ENCODE data around the gene PROM1. TPM values are rescaled to one million over a fixed set of nuclear protein-coding genes. Genes with fewer than 3 reads are reported as not detected.

Gene PROM1
- total and polyA plus RNA-seq, 2 of the 8 experiments (the other 6 are each of a cell fraction or from before 2014, with no cell fraction given) = 36.0 to 59.7 TPM

DNA sequence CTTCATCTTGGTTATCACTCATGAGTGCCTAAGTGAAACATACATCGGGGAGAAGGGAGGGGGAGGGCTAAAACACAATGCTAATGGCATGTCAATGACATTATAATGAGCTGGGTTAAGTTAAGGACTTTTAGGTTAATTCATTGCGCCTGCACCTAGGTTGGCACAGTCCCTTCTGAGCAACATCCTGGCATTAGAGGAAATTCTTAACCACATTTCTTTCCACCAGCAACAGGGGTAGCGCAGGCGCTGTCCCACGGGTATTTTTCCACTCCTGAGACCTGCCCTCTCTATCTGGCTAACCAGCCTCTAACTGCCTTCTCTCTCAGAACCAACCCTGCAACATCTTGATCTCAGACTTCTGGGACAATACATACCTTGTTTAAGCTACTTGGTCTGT lies 39.0 kb upstream of the PROM1 start:
- Histone ChIP-seq H2BK15ac (ENCODE audit: low read length) (no peak overlapping the region), H3K4ac (replicated peaks; ENCODE audit: insufficient read length, low read depth, low read length) (no peak overlapping the region), H3K79me2 (ENCODE audit: control insufficient read depth in 1 of 2, insufficient read depth in 2 of 2, low read length in 2 of 2) (no peaks in the 10 kb centered on the region), H2BK120ac (replicated peaks; ENCODE audit: low read depth, low read length) (no peak overlapping the region), H2BK12ac (ENCODE audit: low read depth, low read length) (no peak overlapping the region), H3K23me2 (ENCODE audit: low read depth, low read length) (no peaks in the 10 kb centered on the region), H3K27me3 (replicated peaks in 1 of 4; ENCODE audit: control insufficient read depth in 3 of 4, extremely low read depth in 1 of 4, insufficient read depth in 3 of 4, low read length in 3 of 4) (no peaks in the 10 kb centered on the region), H4K5ac (ENCODE audit: insufficient read length, low read depth, low read length) (no peak overlapping the region), H3K4me1 (replicated peaks in 1 of 4; ENCODE audit: control insufficient read depth in 3 of 4, insufficient read depth in 4 of 4, low read length in 3 of 4) (peaks cover 0 to 2% (median 0%) of the 10 kb centered on the region in 4 experiments; a peak in 2 of 7 replicates), H2AFZ (ENCODE audit: low read length) (no peak overlapping the region), H2BK20ac (ENCODE audit: low read length) (no peak overlapping the region), H3K23ac (ENCODE audit: insufficient read length) (no peak overlapping the region), H4K8ac (ENCODE audit: extremely low read depth, insufficient read depth, low read length) (no peak overlapping the region), H3K36me3 (ENCODE audit: control insufficient read depth in 2 of 4, insufficient read depth in 4 of 4, low read length in 3 of 4) (no peaks in the 10 kb centered on the region), H3K9me3 (ENCODE audit: insufficient read depth in 2 of 2, low read depth in 1 of 2, low read length in 1 of 2) (no peaks in the 10 kb centered on the region), H4K20me1 (replicated peaks in 1 of 2; ENCODE audit: control insufficient read depth in 1 of 2, insufficient read depth in 2 of 2, low read length in 2 of 2) (no peaks in the 10 kb centered on the region), H3K14ac (ENCODE audit: insufficient read length) (no peak overlapping the region), H3K79me1 (ENCODE audit: low read depth, low read length) (no peaks in the 10 kb centered on the region), H3K4me3 (ENCODE audit: extremely low read depth in 1 of 4, insufficient read depth in 2 of 4, low read depth in 3 of 4, low read length in 4 of 4) (no peak overlapping the region), H3K18ac (ENCODE audit: extremely low read depth, low read length) (no peak overlapping the region), H3K27ac (ENCODE audit: low read depth, low read length) (no peak overlapping the region; the same call in 1 of the 2 replicates), H3K4me2 (ENCODE audit: insufficient read depth in 1 of 2, low read depth in 2 of 2, low read length in 2 of 2) (no peak overlapping the region), H2AK5ac (ENCODE audit: low read depth, low read length) (no peak overlapping the region), H4K91ac (replicated peaks; ENCODE audit: insufficient read length, low read length) (no peak overlapping the region), H3K56ac (replicated peaks; ENCODE audit: insufficient read length, low read depth, low read length) (no peak overlapping the region), H3K9ac (replicated peaks in 1 of 4; ENCODE audit: extremely low read depth in 1 of 4, low read depth in 3 of 4, low read length in 3 of 4) (no peak overlapping the region), H2BK5ac (ENCODE audit: low read depth, low read length) (no peak overlapping the region)
- 81% methylated on average over 5 of the region's 5 CpGs; no CpG with 5 or more reads in 1 of the 2 experiments for WGBS, 2 experiments (ENCODE audit: extremely low coverage in 1 of 2, insufficient coverage in 1 of 2, insufficient read length in 1 of 2, insufficient replicate concordance in 2 of 2, low coverage in 1 of 2, low lambda C conversion rate in 2 of 2, missing lambda C conversion rate in 1 of 2)
- ChIA-PET POLR2A (ENCODE audit: partially characterized antibody) (no interaction called here), CTCF (ENCODE audit: partially characterized antibody) (interaction anchor here (1.1 to 2.0 kb wide), 4 partner anchors 39 to 156 kb away, joined by 3 to 6 read pairs (median 4); no protein-coding TSS in a partner anchor)
- FAIRE-seq (no peak), DNase-seq (ENCODE audit: low read depth in 1 of 2, low spot score in 2 of 2) (no peak)
- TF ChIP-seq EP300 (IDR thresholded peaks at IDR 0.05; ENCODE audit: borderline replicate concordance in 1 of 2, low read depth in 2 of 2, low read length in 2 of 2) (no peak), SIRT6 (IDR thresholded peaks at IDR 0.05; ENCODE audit: low read length) (no peak), CBX5 (IDR thresholded peaks at IDR 0.05; ENCODE audit: low read depth, low read length) (no peak), YY1 (IDR thresholded peaks at IDR 0.05; ENCODE audit: low read depth, low read length) (no peak), BACH1 (IDR thresholded peaks at IDR 0.05; ENCODE audit: low read length) (no peak), TAF1 (IDR thresholded peaks at IDR 0.05; ENCODE audit: low read depth, low read length) (no peak), SP1 (IDR thresholded peaks at IDR 0.05; ENCODE audit: low read depth, low read length) (no peak), SP2 (IDR thresholded peaks at IDR 0.05; ENCODE audit: low read length) (no peak), SUZ12 (IDR thresholded peaks at IDR 0.05; ENCODE audit: low read length) (no peak), HDAC6 (IDR thresholded peaks at IDR 0.05; ENCODE audit: low read depth, low read length) (no peak)

Data from H1 (cell line).